ENCODE measurements around the gene COX4I2.

Gene COX4I2

DNA sequence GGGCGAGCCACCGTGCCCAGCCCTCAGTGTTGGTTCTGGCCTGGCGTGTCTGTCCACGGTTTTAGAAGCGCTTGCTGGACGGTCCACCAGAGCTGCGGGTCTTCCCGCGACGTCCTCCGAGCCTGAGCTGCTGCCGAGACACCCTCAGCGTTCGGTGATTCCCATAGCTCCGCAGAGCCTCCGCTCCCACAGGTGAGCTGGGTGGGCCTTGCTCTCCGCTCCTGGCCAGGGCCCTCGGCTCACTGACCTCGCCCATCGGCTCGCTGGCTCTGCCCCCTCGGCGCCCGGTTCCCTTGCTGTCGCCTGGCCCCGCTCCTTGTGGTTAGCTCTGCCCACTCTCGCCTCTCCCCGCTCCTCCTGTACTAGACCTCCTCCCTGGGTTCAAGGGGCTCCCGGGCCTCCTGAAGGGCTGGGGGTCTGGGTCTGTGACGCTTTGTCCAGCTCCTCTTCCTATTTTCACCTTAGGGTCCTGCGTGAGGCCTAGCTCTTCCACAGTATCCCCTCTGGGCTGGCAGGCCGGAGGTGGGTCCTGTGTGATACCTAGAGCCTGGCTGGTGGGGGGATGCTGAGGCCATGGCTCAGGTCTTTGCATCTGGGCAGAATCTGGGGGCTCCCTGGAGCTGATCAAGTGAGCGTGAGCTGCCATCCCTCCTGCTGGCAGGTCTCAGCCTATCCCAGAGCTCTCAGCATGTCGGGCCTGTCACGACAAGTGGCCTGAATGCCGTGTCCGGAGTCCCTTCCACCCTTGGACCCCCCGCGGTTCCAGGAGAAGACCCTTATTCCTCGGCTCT, 5.0 kb upstream of the COX4I2 start:
- TF ChIP-seq, protein P1, sequence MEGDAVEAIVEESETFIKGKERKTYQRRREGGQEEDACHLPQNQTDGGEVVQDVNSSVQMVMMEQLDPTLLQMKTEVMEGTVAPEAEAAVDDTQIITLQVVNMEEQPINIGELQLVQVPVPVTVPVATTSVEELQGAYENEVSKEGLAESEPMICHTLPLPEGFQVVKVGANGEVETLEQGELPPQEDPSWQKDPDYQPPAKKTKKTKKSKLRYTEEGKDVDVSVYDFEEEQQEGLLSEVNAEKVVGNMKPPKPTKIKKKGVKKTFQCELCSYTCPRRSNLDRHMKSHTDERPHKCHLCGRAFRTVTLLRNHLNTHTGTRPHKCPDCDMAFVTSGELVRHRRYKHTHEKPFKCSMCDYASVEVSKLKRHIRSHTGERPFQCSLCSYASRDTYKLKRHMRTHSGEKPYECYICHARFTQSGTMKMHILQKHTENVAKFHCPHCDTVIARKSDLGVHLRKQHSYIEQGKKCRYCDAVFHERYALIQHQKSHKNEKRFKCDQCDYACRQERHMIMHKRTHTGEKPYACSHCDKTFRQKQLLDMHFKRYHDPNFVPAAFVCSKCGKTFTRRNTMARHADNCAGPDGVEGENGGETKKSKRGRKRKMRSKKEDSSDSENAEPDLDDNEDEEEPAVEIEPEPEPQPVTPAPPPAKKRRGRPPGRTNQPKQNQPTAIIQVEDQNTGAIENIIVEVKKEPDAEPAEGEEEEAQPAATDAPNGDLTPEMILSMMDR (conservative IDR thresholded peaks at IDR 0.05; ENCODE audit: control insufficient read depth, insufficient read depth, low read depth, low read length), result no peak
- DNase-seq (ENCODE audit: low read depth), result no peak
- H3K4me3 ChIP-seq (ENCODE audit: control insufficient read depth, low read depth, low read length), result no peak overlapping the region

DNA sequence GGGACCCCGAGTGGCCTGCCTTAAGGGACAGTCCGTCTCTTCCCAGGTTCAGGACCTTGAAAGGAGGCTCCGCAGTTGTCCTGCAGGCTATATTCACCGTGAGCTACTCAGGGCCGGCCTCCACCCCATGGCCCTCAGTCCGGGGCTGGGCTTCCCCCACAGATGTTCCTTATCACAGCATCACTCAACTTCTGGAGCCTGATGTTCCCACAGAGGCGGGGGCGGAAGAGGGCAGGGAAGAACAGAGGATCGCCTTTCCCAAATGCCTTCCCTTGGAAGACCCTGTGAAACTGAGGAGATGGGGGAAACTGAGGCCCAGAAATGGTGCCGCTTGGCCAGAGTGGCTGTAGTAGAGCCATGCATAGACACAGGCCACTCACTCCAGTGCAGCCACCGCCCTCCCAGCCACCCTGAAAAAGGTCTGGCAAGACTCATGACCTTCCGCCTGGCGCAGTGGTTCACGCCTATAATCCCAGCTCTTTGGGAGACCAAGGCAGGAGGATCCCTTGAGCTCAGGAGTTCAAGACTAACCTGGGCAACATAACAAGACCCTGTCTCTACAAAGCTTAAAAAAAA, 4.3 kb upstream of the COX4I2 start:
- TF ChIP-seq, protein P1 (conservative IDR thresholded peaks at IDR 0.05; ENCODE audit: control insufficient read depth, insufficient read depth, low read depth, low read length), result no peak
- H3K4me3 ChIP-seq (ENCODE audit: control insufficient read depth, low read depth, low read length), result no peak overlapping the region
- DNase-seq (ENCODE audit: low read depth), result no peak

DNA sequence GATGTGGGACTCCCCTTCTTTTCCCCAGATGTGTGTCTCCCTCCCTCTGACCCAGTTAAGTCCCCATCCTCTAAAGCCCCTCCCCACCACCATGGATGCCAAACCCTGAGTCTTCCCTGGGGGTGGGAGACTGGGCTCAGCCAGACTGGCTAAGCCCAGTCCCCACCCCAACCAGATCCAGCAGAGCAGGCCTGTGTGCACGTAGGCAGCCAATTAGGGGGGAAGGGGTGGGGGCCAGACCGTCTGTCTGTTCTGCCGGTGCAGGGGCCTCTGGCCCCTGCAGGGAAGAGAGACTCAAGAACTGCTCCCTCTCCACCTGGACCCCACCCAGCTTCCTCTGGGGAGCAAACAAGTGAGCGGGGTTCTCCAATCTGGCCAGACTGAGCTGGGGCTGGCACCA, 605 bp downstream of the COX4I2 start:
- H3K4me3 ChIP-seq (ENCODE audit: control insufficient read depth, low read depth, low read length), result no peak overlapping the region
- TF ChIP-seq, protein P1 (conservative IDR thresholded peaks at IDR 0.05; ENCODE audit: control insufficient read depth, insufficient read depth, low read depth, low read length), result no peak
- no peak for DNase-seq (ENCODE audit: low read depth)

DNA sequence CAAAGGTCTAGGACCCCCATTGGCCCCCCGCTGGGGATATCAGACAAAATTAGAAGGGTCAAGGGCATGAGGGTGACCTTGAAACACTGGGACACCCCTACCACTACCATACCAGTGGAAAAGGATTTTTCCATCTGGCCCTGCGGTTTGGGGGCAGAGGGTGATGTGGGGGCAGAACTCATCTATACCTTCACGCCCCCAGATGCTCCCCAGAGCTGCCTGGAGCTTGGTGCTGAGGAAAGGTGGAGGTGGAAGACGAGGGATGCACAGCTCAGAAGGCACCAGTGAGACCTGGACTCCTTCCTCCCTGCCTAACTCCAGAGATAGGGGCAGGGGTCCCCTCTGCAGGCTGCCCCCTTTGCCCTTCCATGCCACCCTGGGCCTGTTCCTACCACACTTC, 1.1 kb downstream of the COX4I2 start:
- DNase-seq (ENCODE audit: low read depth), result no peak
- no peak overlapping the region for H3K4me3 ChIP-seq (ENCODE audit: control insufficient read depth, low read depth, low read length)
- TF ChIP-seq, protein P1 (conservative IDR thresholded peaks at IDR 0.05; ENCODE audit: control insufficient read depth, insufficient read depth, low read depth, low read length), result no peak

DNA sequence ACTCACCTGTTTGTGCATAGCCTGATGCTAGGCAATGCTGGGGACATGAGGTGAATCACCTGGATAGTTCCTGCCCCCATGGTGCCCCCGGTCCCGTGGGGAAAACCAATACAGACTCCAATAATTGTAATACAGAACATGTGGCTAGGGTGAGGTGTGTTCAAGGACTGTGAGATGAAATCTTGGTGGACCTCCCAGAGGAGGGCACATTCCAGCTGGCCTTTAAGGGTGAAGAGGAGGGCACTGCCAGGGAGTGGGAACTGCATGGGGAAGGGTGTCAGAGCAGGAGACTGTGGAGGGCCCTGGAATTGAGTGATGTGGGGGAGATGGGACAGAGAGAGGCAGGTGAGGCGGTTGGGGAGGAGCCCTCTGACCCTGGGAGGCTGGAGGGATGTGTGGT, 2.5 kb downstream of the COX4I2 start:
- TF ChIP-seq, protein P1 (conservative IDR thresholded peaks at IDR 0.05; ENCODE audit: control insufficient read depth, insufficient read depth, low read depth, low read length), result no peak
- no peak for DNase-seq (ENCODE audit: low read depth)
- H3K4me3 ChIP-seq (ENCODE audit: control insufficient read depth, low read depth, low read length), result no peak overlapping the region

DNA sequence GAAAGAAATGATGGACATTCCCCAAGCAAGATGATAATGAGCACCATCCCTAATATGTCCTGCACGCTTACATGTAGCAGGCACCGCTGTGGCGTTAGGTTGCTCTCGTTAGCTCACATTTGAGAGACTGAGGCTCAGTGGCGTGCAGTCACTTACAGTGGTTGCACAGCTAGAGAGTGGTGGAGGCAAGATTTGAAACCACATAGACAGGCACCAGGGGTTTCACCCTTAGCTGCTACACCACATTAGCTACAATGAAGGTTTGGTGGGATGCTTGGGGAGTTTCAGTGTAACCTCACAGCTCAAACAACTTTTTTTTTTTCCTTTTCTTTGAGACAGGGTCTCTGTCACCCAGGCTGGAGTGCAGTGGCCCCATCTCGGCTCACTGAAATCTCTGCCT, 3.7 kb downstream of the COX4I2 start:
- TF ChIP-seq, protein P1 (conservative IDR thresholded peaks at IDR 0.05; ENCODE audit: control insufficient read depth, insufficient read depth, low read depth, low read length), result no peak
- no peak overlapping the region for H3K4me3 ChIP-seq (ENCODE audit: control insufficient read depth, low read depth, low read length)
- DNase-seq (ENCODE audit: low read depth), result no peak

All from fibroblast of mammary gland (primary cell).